Measurements from ENCODE around the gene TEAD4. TPM values are rescaled to one million over a fixed set of nuclear protein-coding genes. Genes with fewer than 3 reads are reported as not detected.

TEAD4 gene
- total RNA-seq, 1 experiment from 2014 or later, result 96.8 TPM

DNA sequence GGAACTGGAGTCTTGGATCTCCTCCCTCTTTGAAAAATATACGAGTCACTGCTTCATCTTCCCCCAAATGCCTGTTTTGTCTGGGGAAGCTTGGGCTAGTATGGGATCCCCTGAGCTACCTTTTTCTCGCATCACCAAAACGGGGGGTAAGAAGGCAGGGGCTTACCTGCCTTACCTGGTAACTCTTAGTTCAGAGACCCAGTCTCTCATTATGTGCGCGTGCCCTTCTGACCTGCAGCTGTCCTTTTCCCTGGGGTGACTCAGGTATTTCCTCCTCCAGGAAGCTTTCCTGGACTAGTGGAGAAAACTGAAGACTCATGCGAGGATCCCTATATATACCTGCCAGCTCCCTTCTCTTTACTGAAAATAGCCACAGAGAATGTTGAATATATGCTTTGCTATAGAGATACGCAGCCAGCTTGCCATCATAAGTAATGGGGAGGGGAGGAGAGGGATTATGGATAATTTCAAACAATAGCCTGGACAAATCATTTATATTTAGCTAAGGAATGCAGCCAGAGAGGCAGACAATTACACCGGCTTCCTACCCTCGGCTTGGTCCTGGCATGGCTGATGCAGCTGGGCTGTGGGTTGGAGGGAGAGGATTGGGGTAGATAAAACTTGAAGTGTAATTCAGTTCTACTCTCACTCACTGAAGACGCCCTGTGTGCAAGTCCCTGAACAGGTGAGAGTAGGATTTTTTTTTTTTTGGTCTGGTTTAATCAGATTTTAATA is 119.1 kb downstream of the TEAD4 start (continued):
- TF ChIP-seq NR1H2 (CRISPR knock-in tag; IDR thresholded peaks at IDR 0.05), result no peak
- TF ChIP-seq, protein P1, sequence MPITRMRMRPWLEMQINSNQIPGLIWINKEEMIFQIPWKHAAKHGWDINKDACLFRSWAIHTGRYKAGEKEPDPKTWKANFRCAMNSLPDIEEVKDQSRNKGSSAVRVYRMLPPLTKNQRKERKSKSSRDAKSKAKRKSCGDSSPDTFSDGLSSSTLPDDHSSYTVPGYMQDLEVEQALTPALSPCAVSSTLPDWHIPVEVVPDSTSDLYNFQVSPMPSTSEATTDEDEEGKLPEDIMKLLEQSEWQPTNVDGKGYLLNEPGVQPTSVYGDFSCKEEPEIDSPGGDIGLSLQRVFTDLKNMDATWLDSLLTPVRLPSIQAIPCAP (CRISPR knock-in tag; IDR thresholded peaks at IDR 0.05), result no peak
- no peak for TF ChIP-seq SMAD3 (CRISPR knock-in tag; IDR thresholded peaks at IDR 0.05; ENCODE audit: borderline replicate concordance)
- TF ChIP-seq, protein P2, sequence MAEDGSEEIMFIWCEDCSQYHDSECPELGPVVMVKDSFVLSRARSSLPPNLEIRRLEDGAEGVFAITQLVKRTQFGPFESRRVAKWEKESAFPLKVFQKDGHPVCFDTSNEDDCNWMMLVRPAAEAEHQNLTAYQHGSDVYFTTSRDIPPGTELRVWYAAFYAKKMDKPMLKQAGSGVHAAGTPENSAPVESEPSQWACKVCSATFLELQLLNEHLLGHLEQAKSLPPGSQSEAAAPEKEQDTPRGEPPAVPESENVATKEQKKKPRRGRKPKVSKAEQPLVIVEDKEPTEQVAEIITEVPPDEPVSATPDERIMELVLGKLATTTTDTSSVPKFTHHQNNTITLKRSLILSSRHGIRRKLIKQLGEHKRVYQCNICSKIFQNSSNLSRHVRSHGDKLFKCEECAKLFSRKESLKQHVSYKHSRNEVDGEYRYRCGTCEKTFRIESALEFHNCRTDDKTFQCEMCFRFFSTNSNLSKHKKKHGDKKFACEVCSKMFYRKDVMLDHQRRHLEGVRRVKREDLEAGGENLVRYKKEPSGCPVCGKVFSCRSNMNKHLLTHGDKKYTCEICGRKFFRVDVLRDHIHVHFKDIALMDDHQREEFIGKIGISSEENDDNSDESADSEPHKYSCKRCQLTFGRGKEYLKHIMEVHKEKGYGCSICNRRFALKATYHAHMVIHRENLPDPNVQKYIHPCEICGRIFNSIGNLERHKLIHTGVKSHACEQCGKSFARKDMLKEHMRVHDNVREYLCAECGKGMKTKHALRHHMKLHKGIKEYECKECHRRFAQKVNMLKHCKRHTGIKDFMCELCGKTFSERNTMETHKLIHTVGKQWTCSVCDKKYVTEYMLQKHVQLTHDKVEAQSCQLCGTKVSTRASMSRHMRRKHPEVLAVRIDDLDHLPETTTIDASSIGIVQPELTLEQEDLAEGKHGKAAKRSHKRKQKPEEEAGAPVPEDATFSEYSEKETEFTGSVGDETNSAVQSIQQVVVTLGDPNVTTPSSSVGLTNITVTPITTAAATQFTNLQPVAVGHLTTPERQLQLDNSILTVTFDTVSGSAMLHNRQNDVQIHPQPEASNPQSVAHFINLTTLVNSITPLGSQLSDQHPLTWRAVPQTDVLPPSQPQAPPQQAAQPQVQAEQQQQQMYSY (CRISPR knock-in tag; IDR thresholded peaks at IDR 0.05), result no peak
- no peak for TF ChIP-seq CREM (CRISPR knock-in tag; IDR thresholded peaks at IDR 0.05)
- TF ChIP-seq, protein P3, sequence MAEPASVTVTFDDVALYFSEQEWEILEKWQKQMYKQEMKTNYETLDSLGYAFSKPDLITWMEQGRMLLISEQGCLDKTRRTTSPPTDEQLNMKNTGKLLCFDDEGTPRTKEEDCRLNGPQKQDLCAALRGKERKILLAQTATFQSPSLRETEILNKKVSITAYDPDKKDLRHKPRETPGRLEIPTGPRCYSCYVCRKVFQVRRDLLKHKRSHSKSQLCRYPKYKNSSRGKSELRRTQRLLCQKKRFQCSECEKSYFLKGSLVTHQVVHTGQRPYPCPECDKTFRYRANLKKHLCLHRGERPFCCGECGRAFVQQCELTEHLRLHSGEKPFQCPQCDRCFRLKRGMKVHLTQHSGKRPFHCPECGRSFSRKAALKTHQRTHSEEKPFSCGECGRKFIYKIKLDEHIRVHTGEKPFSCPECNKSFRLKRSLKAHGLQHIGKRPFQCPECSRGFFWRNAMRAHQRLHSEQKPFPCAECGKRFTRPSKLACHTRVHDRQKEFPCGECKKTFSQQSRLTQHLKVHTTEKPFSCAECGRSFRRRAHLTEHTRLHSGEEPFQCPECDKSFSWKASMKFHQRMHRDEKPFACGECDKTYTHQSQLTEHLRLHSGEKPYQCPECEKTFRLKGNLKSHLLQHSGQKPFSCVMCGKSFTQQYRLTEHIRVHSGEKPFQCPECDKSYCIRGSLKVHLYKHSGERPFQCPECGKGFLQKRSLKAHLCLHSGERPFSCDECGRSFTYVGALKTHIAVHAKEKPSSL (CRISPR knock-in tag; conservative IDR thresholded peaks at IDR 0.05), result no peak
- no peak for TF ChIP-seq JUN (CRISPR knock-in tag; IDR thresholded peaks at IDR 0.05)
- no peak for TF ChIP-seq FOXJ3 (CRISPR knock-in tag; IDR thresholded peaks at IDR 0.05; ENCODE audit: borderline replicate concordance)
- TF ChIP-seq, protein P4, sequence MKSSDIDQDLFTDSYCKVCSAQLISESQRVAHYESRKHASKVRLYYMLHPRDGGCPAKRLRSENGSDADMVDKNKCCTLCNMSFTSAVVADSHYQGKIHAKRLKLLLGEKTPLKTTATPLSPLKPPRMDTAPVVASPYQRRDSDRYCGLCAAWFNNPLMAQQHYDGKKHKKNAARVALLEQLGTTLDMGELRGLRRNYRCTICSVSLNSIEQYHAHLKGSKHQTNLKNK (CRISPR knock-in tag; IDR thresholded peaks at IDR 0.05), result no peak
- TF ChIP-seq PRRX2 (CRISPR knock-in tag; IDR thresholded peaks at IDR 0.05), result no peak
- TF ChIP-seq, protein P5, sequence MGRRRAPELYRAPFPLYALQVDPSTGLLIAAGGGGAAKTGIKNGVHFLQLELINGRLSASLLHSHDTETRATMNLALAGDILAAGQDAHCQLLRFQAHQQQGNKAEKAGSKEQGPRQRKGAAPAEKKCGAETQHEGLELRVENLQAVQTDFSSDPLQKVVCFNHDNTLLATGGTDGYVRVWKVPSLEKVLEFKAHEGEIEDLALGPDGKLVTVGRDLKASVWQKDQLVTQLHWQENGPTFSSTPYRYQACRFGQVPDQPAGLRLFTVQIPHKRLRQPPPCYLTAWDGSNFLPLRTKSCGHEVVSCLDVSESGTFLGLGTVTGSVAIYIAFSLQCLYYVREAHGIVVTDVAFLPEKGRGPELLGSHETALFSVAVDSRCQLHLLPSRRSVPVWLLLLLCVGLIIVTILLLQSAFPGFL (CRISPR knock-in tag; IDR thresholded peaks at IDR 0.05; ENCODE audit: borderline replicate concordance), result no peak
- TF ChIP-seq FOXK1 (CRISPR knock-in tag; IDR thresholded peaks at IDR 0.05), result no peak
- no peak for TF ChIP-seq ZNF671 (CRISPR knock-in tag; IDR thresholded peaks at IDR 0.05)
- TF ChIP-seq SP1 (CRISPR knock-in tag; conservative IDR thresholded peaks at IDR 0.05), result no peak

DNA sequence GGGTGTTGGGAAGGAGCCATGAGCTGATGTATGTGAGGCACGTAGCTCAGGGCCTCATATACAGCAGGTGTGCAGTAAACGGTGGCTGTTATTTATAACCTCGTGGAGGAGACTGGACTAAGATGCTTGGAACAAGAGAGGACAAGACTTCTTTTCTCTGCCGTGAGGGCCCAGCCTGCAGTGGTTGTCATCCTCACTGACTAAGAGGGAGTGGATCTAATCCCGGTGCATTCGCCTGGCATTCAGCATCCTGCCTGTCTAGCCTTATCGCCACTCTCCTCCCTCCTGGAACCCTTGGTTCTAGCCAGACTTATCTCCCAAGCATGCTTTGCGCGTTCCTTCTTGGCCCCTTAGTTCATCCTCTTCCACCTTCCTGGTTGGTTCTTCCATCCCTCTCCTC is 121.9 kb downstream of the TEAD4 start:
- no peak for ATAC-seq
- H3K4me3 Mint-ChIP-seq, result no peak overlapping the region
- CTCF ChIA-PET, result interaction anchor here (0.9 to 1.2 kb wide), 2 partner anchors 40 to 54 kb away, joined by 4 read pairs; no protein-coding TSS in a partner anchor
- H3K36me3 Mint-ChIP-seq, result peaks cover 10% of the 10 kb centered on the region
- H3K4me1 Mint-ChIP-seq, result peaks cover 43% of the 10 kb centered on the region
- no peak overlapping the region for H3K27ac Mint-ChIP-seq
- POLR2A ChIA-PET, result no interaction called here
- H3K27me3 Mint-ChIP-seq (ENCODE audit: low read depth), result peaks cover 9% of the 10 kb centered on the region
- H3K9me3 Mint-ChIP-seq, result peaks cover 18% of the 10 kb centered on the region
- DNase-seq (ENCODE audit: low spot score), result no peak
- TF ChIP-seq ZNF317 (CRISPR knock-in tag; IDR thresholded peaks at IDR 0.05; ENCODE audit: borderline replicate concordance, low read depth), result no peak
- TF ChIP-seq, protein P6, sequence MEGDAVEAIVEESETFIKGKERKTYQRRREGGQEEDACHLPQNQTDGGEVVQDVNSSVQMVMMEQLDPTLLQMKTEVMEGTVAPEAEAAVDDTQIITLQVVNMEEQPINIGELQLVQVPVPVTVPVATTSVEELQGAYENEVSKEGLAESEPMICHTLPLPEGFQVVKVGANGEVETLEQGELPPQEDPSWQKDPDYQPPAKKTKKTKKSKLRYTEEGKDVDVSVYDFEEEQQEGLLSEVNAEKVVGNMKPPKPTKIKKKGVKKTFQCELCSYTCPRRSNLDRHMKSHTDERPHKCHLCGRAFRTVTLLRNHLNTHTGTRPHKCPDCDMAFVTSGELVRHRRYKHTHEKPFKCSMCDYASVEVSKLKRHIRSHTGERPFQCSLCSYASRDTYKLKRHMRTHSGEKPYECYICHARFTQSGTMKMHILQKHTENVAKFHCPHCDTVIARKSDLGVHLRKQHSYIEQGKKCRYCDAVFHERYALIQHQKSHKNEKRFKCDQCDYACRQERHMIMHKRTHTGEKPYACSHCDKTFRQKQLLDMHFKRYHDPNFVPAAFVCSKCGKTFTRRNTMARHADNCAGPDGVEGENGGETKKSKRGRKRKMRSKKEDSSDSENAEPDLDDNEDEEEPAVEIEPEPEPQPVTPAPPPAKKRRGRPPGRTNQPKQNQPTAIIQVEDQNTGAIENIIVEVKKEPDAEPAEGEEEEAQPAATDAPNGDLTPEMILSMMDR (IDR thresholded peaks at IDR 0.05), result no peak
- no peak for TF ChIP-seq GRHL2 (CRISPR knock-in tag; IDR thresholded peaks at IDR 0.05; ENCODE audit: insufficient replicate concordance, severe bottlenecking)
- no peak for TF ChIP-seq TP53 (CRISPR knock-in tag; IDR thresholded peaks at IDR 0.05)
- TF ChIP-seq, protein P7, sequence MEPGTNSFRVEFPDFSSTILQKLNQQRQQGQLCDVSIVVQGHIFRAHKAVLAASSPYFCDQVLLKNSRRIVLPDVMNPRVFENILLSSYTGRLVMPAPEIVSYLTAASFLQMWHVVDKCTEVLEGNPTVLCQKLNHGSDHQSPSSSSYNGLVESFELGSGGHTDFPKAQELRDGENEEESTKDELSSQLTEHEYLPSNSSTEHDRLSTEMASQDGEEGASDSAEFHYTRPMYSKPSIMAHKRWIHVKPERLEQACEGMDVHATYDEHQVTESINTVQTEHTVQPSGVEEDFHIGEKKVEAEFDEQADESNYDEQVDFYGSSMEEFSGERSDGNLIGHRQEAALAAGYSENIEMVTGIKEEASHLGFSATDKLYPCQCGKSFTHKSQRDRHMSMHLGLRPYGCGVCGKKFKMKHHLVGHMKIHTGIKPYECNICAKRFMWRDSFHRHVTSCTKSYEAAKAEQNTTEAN (CRISPR knock-in tag; IDR thresholded peaks at IDR 0.05), result no peak
- TF ChIP-seq, protein P8, sequence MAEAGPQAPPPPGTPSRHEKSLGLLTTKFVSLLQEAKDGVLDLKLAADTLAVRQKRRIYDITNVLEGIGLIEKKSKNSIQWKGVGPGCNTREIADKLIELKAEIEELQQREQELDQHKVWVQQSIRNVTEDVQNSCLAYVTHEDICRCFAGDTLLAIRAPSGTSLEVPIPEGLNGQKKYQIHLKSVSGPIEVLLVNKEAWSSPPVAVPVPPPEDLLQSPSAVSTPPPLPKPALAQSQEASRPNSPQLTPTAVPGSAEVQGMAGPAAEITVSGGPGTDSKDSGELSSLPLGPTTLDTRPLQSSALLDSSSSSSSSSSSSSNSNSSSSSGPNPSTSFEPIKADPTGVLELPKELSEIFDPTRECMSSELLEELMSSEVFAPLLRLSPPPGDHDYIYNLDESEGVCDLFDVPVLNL (CRISPR knock-in tag; IDR thresholded peaks at IDR 0.05; ENCODE audit: borderline replicate concordance, low read depth), result no peak
- no peak for TF ChIP-seq MXD4 (CRISPR knock-in tag; IDR thresholded peaks at IDR 0.05; ENCODE audit: borderline replicate concordance)

All from WTC11 (cell line).